Stimulated activated CD8-positive, alpha-beta memory T cell treated with anti-CD3 and anti-CD28 coated beads, Interleukin-12 subunit alpha, Interleukin-12 subunit beta, amount 100 ng/mL, for 24 hours (primary cell): ENCODE results near the gene ATP11A.
A peak's percentile ranks its signal among the peaks of the same experiment; 100 is the strongest.

ENCODE experiments used
- DNase-seq: peaks from one replicate; pipeline ENCODE4 v3.0.0-alpha.2; 2020; ENCODE audit errors: extremely low read depth

Gene ATP11A

DNA sequence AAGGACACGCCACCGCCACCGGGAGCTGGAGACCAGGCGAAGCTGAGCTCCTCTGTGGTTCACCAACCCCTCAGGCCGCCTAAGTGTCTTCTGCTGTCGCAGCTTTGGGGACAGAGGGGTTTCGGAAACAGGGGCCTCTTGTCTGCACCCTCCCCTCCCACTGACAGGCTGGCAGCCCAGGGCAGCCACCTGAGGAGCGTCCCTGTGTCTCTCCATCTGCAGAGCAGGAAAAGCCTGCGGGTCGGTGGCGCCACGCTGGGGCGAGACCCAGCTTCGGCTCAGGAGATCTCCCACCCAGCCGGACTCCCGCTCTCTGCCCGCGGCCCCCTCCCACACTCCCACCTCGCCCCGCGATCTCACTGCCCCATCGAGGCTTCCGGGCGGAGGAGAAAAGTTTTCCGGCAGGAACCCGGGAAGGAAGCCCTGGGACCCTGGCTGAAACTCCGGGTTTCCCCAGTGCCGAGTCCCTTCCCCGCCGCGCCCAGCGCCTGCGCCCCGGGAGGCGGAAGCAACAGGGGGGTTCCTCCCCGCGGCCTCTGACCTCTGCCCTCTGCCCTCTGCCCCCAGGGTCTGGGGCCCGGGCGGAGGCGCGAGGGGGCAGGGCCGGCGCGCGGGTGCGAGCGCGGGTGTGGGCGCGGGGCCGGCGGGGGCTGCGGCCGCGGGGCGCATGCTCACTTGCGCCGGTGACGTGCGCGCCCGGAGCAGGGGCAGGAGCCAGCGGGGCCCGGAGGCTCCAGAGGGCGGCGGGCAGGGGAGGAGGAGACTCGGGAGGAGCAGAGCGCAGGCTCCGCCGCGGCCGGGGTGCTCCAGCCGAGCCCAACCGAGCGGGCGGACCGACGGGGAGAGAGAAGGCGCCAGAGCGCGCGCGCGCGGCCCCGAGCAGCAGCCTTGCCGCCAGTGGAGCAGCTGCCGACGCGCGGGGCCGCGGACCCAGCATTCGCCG is at the start of gene ATP11A:
Gene ATP11A (plus strand): TSS at position 736 of the 943 bp plus-strand sequence. CDS start 379 bp downstream, outside the sequence.
- peak; percentile 44 for DNase-seq

GRCh38 chr13:112641456-112642089 is 48.3 kb upstream of the ATP11A start:
- DNase-seq = no peak

DNA sequence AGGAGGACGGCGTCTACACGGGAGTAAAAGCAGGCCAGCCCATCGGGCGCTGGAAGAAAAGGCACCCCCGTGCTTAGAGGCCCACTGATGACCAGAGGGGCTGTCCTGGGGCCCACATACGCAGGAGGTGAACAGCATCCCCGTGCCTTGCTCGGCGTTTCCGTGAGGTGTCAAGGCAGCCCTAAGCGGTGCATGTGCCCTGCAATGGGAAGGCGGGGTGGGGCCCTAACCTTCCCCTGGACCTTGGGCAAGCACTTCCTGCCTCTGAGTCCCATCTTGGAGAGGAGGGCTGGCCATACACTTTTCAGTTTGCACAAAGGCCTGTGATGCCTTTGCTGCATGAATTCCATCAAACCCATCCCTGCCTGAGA is 47.8 kb upstream of the ATP11A start:
- DNase-seq = no peak

- DNase-seq = no peak
Measured at GRCh38 chr13:112643759-112644459, 45.9 kb upstream of the ATP11A start.

DNA sequence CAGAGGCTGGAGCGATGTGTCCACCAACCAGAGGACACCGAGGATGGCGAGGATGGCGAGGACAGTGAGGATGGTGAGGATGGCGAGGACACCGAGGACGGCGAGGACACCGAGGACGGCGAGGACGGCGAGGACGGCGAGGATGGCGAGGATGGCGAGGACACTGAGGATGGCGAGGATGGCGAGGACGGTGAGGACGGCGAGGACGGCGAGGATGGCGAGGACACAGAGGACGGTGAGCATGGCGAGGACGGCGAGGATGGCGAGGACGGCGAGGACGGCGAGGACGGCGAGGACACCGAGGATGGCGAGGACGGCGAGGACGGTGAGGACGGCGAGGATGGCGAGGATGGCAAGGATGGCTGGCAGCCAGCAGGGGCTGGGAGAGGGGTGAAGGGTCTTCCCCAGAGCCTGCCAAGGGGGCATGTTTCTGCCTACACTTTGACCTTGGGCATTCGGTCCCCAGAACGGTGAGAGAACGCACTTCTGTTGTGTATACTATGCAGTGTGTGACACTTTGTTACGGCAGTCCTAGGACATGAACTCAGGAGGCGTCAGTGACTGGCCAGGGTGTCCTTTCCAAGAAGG is 44.4 kb upstream of the ATP11A start:
- no peak for DNase-seq

DNA sequence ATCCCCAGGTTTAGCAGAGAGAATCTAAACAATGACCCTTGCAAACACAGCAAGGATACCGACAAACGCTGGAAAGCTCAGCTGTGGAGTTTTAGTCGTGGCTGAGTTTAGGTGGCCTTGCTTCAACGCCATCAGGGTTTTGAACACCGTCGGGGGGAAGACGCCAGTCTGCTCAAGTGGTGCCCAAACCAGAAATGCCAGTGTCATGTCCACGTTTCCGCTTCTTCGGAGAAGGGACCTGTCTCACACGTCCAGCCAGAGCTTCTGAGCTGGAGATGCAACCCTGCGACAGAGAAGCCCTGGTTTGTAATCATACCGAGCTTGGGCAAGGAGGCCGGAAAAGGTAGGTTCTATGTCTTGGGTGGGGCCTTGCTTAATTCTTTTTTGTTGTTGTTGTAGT is 42.6 kb upstream of the ATP11A start:
- no peak for DNase-seq

DNA sequence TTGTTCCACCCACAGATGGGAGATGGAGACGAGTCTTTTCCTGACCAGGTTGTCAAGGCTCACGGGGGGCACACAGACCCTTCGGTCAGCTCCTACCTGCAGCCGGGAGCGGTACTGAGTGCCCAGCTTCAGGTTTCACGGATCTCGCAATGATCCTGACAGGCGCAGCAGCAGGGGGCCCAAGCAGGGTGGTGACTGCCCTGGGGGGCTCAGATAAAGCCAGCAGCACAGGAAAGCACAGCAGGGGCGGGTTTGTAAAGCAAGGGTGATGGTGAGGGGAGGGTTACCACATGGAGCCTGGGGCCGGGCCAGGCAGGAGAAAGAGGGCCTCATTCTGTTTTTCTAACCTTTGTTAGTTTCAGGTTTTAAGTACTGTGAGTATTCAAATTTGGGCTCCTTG is 41.7 kb upstream of the ATP11A start:
- no peak for DNase-seq

DNA sequence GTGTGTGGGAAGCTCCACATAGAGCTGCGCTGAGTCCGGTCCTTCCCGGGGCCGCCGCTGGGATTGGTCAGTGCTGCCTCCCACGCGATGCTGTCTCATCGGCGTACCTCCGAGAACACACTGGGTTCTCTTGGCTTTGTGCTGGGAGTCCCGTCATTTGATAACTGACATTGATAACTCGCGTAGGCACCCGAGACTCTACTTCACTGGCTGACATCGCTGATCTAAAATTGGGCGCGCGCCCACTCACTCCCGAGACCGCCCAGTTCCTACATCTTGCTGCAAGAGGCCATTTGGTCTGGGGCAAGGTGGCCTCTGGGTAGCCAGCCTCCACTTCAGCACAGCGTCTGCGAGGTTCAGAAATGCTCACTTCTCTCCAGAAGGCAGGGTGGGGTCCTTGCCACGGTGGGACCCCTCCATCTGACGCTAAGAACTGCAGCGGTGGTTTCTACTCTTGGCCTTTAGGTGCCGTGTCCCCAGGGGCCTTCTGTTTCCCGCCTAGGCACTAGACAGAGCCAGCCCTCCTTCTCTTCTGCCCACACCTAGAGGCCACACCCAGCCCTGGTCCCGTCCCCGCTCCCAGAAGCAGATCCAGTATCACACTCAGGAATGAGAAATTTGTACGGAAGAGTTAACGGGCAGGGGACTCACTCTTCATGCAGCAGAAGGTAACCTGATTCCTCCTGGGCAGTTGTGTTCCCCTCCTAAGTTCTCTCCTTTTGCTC is 40.7 kb upstream of the ATP11A start:
- DNase-seq = no peak

DNA sequence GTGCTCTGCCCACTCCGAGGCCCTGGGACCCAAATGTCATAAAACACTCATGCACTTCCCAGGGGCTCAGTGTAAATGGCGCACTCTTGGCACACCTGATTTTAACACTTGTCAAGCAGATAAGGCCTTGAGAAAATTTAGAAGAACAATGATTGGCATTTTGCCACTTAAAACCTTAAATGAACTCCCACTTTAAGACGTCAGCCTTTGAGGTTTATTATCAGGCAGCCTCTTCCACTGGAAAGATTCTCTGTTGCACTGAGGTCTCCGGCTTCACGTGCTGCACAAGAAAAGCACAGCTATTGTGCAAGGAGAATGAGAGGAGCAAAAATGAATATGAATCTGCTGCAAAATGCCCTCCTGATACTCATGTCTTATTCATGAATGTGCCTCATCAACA is 38.5 kb upstream of the ATP11A start:
- no peak for DNase-seq

DNA sequence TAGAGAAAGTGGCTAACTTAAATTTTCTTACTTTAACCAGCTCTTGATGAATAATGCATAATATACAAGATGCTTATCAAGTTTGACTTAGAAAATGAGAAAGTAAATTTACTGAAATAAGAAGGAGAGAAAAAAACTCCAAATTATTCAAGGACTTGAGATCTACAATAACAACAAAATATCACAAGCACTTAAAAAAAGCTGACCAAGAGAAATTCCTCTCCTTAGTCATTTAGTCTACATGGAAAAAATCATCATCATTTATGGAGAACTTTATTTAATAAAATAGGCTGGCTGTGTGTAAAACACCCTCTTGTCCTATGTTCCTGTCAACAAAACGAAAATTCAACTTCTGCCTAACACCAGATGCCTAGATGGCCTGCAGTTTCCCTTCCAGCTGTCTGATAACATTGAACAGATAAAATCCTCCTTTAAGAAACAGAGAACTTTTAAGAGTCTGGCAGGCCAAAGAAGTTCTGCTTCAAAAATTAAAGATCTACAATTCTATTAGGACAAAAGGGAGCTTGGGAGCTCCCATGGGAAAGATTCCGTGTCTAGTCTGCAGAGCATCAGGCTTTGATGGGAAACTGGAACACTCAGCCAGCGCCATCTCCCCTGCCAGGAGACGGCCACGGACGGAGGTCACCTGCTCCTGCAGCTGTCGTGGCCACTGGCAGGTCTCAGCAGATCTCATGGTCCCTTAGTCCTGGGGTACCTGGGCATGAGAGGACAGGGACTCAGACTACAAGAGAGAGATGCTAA is 37.9 kb upstream of the ATP11A start:
- no peak for DNase-seq

DNA sequence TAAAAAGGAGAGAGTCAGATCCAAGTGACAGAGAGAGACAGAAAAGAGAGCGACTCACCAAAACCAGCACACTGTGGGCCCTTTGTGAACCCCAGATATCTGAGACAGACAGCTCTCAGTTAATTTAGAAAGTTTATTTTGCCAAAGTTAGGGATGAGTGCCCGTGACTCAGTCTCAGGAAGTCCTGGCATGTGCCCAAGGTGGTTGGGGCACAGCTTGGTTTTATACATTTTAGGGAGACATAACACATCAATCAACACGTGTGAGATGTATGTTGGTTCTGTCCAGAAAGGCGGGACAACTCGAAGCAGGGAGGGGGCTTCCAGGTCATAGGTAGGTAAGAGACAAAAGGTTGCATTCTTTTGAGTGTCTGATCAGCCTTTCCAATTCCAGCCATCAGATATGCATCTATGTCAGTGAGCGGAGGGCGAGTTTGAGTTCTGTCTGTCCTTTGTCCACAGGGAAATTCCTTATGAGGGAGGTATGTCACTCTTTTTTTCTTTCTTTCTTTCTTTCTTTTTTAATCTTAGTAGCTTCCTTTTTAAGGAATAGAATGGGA is 37.2 kb upstream of the ATP11A start:
- DNase-seq = no peak

DNA sequence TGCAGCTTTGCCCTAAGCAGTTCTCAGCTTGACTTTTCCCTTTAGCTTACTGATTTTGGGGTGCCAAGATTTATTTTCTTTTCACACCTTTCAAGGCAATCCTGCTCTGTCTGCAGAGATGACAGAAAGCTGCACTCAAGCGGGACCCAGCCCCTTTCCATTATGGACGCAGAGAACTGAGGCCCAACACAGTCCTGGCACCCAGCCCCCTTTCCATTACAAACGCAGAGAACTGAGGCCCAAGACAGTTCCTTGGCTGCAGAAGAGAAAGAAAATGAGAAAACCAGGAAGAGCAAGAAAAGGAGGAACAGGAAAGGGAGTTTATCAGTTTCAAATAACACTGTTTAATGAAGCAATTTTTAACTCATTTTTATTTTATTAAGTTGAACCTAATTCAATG is 36.8 kb upstream of the ATP11A start:
- DNase-seq = no peak

DNA sequence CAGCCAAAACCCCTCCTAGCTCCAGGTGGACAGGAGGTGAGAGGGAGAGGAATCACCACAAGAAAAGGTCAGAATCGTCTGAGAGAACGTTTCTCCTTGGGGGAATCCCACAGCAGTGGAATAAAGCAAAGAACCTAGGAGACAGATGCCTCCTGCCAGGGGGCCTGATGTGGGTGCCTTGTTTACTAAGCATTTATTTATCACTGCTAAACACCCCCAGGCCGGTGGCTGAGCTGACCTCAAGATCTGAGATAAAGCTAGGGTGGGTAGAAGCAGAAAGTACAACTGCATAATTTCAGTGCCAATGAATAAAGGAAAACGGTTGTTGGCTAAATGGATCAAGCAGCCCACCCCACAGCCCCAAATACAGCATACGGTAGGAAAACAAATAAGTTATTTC is 33.9 kb upstream of the ATP11A start:
- no peak for DNase-seq

DNA sequence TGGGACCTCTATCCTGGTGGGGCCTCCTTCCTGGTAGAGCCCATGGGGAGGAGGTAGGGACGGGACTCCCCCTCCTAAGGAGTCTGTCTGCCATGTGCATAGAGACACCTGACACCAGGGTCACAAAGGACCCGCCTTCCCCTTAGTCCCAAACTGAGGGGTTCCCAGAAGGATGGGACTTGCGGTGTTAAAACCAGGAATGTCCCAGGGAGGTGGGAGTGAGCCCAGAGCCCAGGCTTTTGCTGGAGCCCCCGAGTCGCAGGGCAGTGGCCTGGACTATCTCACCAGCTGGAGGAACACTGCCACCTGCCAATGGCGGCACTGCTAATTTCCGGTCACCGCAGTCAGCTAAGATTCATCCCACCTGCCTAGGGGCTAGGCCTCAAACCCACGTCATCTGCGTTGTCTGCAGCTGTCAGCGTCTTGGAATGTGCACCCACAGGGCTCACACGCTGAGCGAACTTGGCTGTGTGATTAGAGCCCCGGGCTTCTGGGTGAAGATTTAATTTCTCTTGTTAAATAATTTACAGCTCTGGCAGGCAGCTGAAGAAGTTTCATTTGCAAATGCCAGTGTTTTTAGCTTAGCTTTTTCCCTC is 31.9 kb upstream of the ATP11A start:
- DNase-seq = no peak

GRCh38 chr13:112658808-112659207 is 31.0 kb upstream of the ATP11A start:
- no peak for DNase-seq

- DNase-seq = no peak
Measured at GRCh38 chr13:112661291-112661690, 28.5 kb upstream of the ATP11A start.

DNA sequence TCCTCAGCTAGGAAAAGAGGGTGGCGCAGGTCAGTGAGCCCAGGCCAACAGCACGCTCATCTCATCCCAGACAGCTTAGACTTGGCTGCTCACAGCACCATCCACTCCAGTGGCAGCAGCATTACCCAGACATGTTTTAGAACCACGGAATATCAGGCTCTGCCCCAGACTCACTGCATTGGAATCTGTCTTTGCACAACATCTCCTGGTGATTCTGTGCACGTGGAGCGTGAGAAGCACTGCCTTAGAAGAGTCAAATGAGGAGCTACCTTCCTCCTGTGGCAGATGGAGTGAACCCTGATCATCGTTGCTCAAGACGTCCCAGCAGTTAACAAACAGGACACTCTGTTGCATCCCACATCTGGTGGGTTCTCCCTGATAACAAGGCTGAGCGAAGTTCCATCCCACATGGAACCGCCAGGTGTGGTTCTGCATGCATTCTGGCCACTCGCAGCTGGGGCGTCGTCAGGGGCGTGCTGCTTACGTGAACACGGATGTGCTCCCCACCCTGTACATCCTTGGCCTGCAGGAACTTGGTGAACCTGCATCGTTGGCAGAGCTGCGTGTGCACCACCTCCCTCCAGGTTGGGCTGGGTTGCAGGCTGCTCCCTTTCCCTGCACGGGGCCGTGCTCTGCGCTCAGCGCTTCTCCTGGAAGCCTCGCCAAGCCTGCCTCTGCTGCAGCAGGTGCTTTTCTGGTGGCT is 25.2 kb upstream of the ATP11A start:
- DNase-seq = no peak

- no peak for DNase-seq
Measured at GRCh38 chr13:112668924-112669323, 20.9 kb upstream of the ATP11A start.

- no peak for DNase-seq
Measured at GRCh38 chr13:112669881-112670499, 19.8 kb upstream of the ATP11A start.
